ENCODE data around the gene TTLL12.

Gene TTLL12

DNA sequence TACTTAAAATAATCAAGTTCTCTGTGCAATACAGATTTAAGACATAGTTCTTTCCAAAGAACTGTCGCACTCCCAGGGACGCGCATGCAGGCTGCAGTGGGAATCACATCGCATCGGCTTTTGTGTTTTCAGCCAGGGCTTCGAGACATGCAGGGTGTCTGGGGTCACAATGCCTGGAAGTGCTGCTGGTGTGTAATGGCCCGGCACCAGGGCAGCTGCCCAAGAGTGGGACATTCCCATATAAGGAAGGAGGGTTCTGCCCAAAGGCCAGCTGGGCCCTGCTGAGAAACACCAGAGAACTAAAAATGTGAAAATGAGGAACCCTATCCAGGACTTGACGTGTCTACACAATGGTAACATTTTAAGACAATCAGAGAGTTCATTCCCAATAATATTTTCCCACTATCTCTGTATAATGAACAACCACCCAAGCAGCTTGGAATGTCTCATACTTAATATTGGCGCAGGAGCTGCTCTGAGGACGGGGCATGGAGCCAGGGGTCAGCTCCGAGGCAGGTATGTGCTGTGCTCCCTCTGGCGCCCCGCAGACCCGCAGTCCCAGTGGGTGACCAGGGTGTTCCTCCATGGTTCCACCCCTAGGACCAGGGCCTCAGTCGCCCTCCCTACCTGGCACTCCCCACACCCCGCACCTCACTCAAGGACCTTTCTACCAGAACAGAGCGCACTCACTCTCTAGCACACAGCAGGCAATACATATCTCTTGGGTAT lies 55.0 kb downstream of the TTLL12 start:
- Histone ChIP-seq H3K4me1 (ENCODE audit: control insufficient read depth, low read length) (peaks cover 28% of the 10 kb centered on the region), H3K79me2 (ENCODE audit: control insufficient read depth, low read length) (no peaks in the 10 kb centered on the region), H3K27ac (ENCODE audit: low read depth, low read length) (no peak overlapping the region), H3F3A (ENCODE audit: control insufficient read depth, insufficient read depth) (no peaks in the 10 kb centered on the region; the same call in 1 of the 2 replicates), H3K36me3 (ENCODE audit: control insufficient read depth, low read length) (peaks cover 39% of the 10 kb centered on the region), H3K27me3 (ENCODE audit: control insufficient read depth, low read length) (no peaks in the 10 kb centered on the region), H3K4me3 (ENCODE audit: low read length) (no peak overlapping the region), H4K20me1 (ENCODE audit: control insufficient read depth, insufficient read depth, low read depth, low read length) (0 out of 2 replicates have a peak, but pooled peaks cover 2% of the 10 kb centered on the region), H3K4me2 (ENCODE audit: low read length) (no peak overlapping the region), H3K9me3 (ENCODE audit: control insufficient read depth, insufficient read depth, low read length) (no peaks in the 10 kb centered on the region), H3K9me2 (replicated peaks; ENCODE audit: control insufficient read depth, low read length) (no peaks in the 10 kb centered on the region)
- TF ChIP-seq EZH2phosphoT487 (IDR thresholded peaks at IDR 0.05; ENCODE audit: borderline replicate concordance, low read length), result no peak

DNA sequence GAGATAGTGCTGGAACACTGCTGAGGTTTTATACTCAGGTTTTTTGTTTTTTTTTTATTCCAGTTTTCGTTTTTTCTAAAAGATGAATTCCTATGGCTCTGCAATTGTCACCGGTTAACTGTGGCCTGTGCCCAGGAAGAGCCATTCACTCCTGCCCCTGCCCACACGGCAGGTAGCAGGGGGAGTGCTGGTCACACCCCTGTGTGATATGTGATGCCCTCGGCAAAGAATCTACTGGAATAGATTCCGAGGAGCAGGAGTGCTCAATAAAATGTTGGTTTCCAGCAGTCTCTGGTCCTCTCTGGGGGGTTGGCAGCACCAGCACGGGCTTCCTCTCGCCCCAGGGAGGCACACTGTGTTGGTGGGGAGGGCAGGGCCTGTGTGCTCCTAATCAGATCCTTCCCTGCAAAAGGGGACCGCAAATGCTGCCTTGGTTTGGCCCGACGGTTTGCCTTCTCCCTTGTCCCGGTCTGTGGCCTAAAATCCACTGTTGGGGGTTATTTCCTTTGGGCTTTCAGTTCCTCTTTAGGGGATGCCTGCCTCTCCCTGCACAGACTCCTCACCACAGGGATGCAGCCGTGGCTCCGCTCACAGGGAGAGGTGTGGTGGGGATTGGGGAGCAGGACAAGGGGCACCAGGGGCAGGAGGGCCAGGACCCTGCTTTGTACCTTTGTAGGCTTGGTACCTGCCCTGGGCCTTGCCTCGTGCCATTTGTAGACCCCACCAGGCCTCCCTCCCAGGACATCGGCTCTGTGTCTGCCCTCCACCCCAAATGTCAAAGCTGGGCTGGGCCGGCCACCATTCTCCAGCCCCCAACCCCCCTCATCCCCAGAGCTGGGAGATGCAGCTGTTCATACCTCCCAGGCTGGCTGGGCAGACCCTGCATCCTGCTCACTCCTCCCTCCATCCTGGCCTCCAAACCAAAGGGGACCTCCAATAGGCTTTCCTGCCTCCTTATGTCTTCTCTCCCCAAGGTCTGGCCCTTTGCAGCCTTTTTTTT lies 57.2 kb downstream of the TTLL12 start:
- Histone ChIP-seq H3K9me2 (replicated peaks; ENCODE audit: control insufficient read depth, low read length) (no peaks in the 10 kb centered on the region), H3K4me3 (ENCODE audit: low read length) (no peak overlapping the region), H3K27ac (ENCODE audit: low read depth, low read length) (no peak overlapping the region), H3K4me2 (ENCODE audit: low read length) (peak overlapping the region; percentile 25), H4K20me1 (ENCODE audit: control insufficient read depth, insufficient read depth, low read depth, low read length) (0 out of 2 replicates have a peak, but pooled peaks cover 2% of the 10 kb centered on the region), H3K4me1 (ENCODE audit: control insufficient read depth, low read length) (peaks cover 22% of the 10 kb centered on the region), H3F3A (ENCODE audit: control insufficient read depth, insufficient read depth) (no peaks in the 10 kb centered on the region; the same call in 1 of the 2 replicates), H3K9me3 (ENCODE audit: control insufficient read depth, insufficient read depth, low read length) (no peaks in the 10 kb centered on the region), H3K79me2 (ENCODE audit: control insufficient read depth, low read length) (no peaks in the 10 kb centered on the region), H3K36me3 (ENCODE audit: control insufficient read depth, low read length) (peaks cover 20% of the 10 kb centered on the region), H3K27me3 (ENCODE audit: control insufficient read depth, low read length) (no peaks in the 10 kb centered on the region)
- TF ChIP-seq, protein P1, sequence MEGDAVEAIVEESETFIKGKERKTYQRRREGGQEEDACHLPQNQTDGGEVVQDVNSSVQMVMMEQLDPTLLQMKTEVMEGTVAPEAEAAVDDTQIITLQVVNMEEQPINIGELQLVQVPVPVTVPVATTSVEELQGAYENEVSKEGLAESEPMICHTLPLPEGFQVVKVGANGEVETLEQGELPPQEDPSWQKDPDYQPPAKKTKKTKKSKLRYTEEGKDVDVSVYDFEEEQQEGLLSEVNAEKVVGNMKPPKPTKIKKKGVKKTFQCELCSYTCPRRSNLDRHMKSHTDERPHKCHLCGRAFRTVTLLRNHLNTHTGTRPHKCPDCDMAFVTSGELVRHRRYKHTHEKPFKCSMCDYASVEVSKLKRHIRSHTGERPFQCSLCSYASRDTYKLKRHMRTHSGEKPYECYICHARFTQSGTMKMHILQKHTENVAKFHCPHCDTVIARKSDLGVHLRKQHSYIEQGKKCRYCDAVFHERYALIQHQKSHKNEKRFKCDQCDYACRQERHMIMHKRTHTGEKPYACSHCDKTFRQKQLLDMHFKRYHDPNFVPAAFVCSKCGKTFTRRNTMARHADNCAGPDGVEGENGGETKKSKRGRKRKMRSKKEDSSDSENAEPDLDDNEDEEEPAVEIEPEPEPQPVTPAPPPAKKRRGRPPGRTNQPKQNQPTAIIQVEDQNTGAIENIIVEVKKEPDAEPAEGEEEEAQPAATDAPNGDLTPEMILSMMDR (IDR thresholded peaks at IDR 0.05; ENCODE audit: low read depth, low read length, poor library complexity, severe bottlenecking), result no peak
- no peak for TF ChIP-seq EZH2phosphoT487 (IDR thresholded peaks at IDR 0.05; ENCODE audit: borderline replicate concordance, low read length)

DNA sequence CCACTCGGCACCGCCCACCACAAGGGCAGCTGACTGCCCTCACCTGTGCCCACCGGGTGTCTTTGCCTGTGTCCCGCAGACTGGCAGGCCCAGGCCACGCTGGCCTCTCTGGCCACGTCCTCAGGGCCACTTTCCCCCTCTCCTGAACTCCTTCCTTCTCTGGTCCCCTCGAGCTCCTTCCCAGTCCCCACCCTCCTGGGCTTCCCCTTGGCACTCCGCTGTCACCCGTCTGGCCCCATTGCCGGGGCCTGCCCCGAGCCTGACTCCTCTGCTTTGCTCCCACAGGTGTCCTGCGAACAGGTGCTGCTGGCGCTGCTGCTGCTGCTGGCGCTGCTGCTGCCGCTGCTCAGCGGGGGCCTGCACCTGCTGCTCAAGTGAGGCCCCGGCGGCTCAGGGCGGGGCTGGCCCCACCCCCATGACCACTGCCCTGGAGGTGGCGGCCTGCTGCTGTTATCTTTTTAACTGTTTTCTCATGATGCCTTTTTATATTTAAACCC lies 58.0 kb downstream of the TTLL12 start:
- Histone ChIP-seq H3K4me2 (ENCODE audit: low read length) (peak overlapping the region; percentile 25), H3K4me3 (ENCODE audit: low read length) (no peak overlapping the region; the same call in 1 of the 2 replicates), H3K36me3 (ENCODE audit: control insufficient read depth, low read length) (peaks cover 16% of the 10 kb centered on the region), H3K4me1 (ENCODE audit: control insufficient read depth, low read length) (peaks cover 22% of the 10 kb centered on the region), H3K9me2 (replicated peaks; ENCODE audit: control insufficient read depth, low read length) (no peaks in the 10 kb centered on the region), H3K27me3 (ENCODE audit: control insufficient read depth, low read length) (no peaks in the 10 kb centered on the region), H3F3A (ENCODE audit: control insufficient read depth, insufficient read depth) (no peaks in the 10 kb centered on the region; the same call in 1 of the 2 replicates), H3K9me3 (ENCODE audit: control insufficient read depth, insufficient read depth, low read length) (no peaks in the 10 kb centered on the region), H3K79me2 (ENCODE audit: control insufficient read depth, low read length) (no peaks in the 10 kb centered on the region), H4K20me1 (ENCODE audit: control insufficient read depth, insufficient read depth, low read depth, low read length) (0 out of 2 replicates have a peak, but pooled peaks cover 2% of the 10 kb centered on the region), H3K27ac (ENCODE audit: low read depth, low read length) (no peak overlapping the region)
- TF ChIP-seq EZH2phosphoT487 (IDR thresholded peaks at IDR 0.05; ENCODE audit: borderline replicate concordance, low read length), result no peak
- TF ChIP-seq, protein P1 (IDR thresholded peaks at IDR 0.05; ENCODE audit: low read depth, low read length, poor library complexity, severe bottlenecking), result no peak
